Activated T-cell treated with anti-CD3 and anti-CD28 coated beads, Interleukin-2, amount 50 U/mL, for 72 hours (primary cell): ENCODE measurements around the gene ATRNL1. TPM values are rescaled to one million over a fixed set of nuclear protein-coding genes. Genes with fewer than 3 reads are reported as not detected.
"Not testable (repeated sequence)": the region's sequence is repeated elsewhere in the genome, so short reads cannot be mapped to it uniquely, and the experiment has no call there.

Source experiments
- ATAC-seq, 2 donors: fragments of 150-1000 bp; cut with Tn5 transposase; replicated peaks in 1 of 2; 2 replicates each; pipeline ENCODE4 v1.10.0; 2021; ENCODE audit warnings: moderate library complexity in 2 of 2, mild to moderate bottlenecking in 1 of 2
- DNase-seq, 2 donors: peaks; one replicate each; pipeline ENCODE4 v3.0.0; 2021 to 2022; ENCODE audit warnings: mixed read lengths in 1 of 2
- H3K27ac Mint-ChIP-seq: one replicate; pipeline ENCODE4 v1.8.0; 2022; ENCODE audit warnings: mild to moderate bottlenecking, moderate library complexity, mixed read lengths
- H3K27me3 Mint-ChIP-seq: one replicate; pipeline ENCODE4 v1.8.0; 2022; ENCODE audit warnings: low read depth, mixed read lengths
- H3K36me3 Mint-ChIP-seq, 2 donors: one replicate each; pipeline ENCODE4 v1.8.0; 2022; ENCODE audit warnings: mixed read lengths in 2 of 2, mild to moderate bottlenecking in 1 of 2; ENCODE audit not compliant: insufficient read depth in 2 of 2
- H3K4me1 Mint-ChIP-seq: one replicate; pipeline ENCODE4 v1.8.0; 2022; ENCODE audit warnings: low read depth, mixed read lengths
- H3K4me3 Mint-ChIP-seq, 2 donors: one replicate each; pipeline ENCODE4 v1.8.0; 2022; ENCODE audit warnings: mild to moderate bottlenecking in 2 of 2, mixed read lengths in 2 of 2, moderate library complexity in 2 of 2
- H3K9me3 Mint-ChIP-seq, 2 donors: one replicate each; pipeline ENCODE4 v1.8.0; 2022; ENCODE audit warnings: mixed read lengths in 2 of 2
- total RNA-seq, 2 donors: library from RNA; stranded (reverse); gene quantifications; one replicate each; pipeline ENCODE4 v1.2.3, GENCODE V29; 2022

ATRNL1 gene
- total RNA-seq, 2 donors from 2014 or later, result 0.23 to 0.94 TPM

DNA sequence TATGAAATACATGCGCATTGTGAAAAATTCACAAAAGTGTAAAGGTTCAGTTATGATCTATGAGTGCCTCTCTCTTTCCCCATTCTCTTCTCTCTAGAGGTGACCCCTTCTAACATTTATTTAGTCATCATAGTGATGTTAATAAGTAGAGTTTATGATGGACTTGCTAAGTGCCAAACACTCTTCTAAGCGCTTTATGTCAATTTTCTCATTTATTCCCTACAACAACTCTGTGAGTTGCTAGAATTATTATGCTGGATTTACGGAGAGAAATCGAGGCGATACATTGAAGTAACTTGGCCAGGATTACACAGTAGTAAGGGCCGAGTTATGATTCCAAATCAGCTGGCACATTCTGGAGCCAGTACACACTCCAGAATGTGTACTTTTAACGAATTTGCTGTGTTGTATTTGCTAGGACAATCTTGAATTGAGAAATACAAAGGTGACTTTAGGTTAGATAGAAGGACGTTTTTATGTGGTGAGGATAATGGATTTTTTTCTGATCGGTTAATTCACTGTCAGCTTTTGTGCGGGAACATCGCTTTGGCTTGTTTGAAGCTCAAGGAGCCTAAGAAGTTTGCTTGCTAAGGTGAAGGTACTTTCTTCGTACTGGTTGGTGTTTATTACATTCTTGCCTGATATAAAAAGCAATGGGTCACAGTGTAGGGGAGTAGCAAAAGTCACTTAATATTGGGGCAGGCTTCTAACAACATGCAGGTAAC lies 1.4 kb downstream of the ATRNL1 start:
- H3K9me3 Mint-ChIP-seq, result no peaks in the 10 kb centered on the region
- DNase-seq, result no peak
- peak overlapping the region; percentile 60 to 93 for H3K4me3 Mint-ChIP-seq
- peaks cover 1 to 4% of the 10 kb centered on the region in 2 donors for H3K36me3 Mint-ChIP-seq
- no peak for ATAC-seq
- H3K27ac Mint-ChIP-seq, result peak overlapping the region; percentile 74
- H3K27me3 Mint-ChIP-seq, result peaks cover 48% of the 10 kb centered on the region
- H3K4me1 Mint-ChIP-seq, result peaks cover 14% of the 10 kb centered on the region

- ATAC-seq (no peak), DNase-seq (no peak)
- H3K9me3 Mint-ChIP-seq, result no peaks in the 10 kb centered on the region
- H3K4me1 Mint-ChIP-seq, result peaks cover 14% of the 10 kb centered on the region
- H3K4me3 Mint-ChIP-seq, result no peak overlapping the region
- peaks cover 1 to 4% of the 10 kb centered on the region in 2 donors for H3K36me3 Mint-ChIP-seq
- H3K27ac Mint-ChIP-seq, result no peak overlapping the region
- peaks cover 46% of the 10 kb centered on the region for H3K27me3 Mint-ChIP-seq
Measured at GRCh38 chr10:115095758-115096157, 2.6 kb downstream of the ATRNL1 start.

GRCh38 chr10:115103700-115104099 lies 10.5 kb downstream of the ATRNL1 start:
- H3K4me1 Mint-ChIP-seq, result no peaks in the 10 kb centered on the region
- H3K36me3 Mint-ChIP-seq, result peaks cover 0 to 4% of the 10 kb centered on the region in 2 donors
- no peak overlapping the region for H3K4me3 Mint-ChIP-seq
- H3K27ac Mint-ChIP-seq, result no peak overlapping the region
- H3K9me3 Mint-ChIP-seq, result peaks cover 2 to 8% of the 10 kb centered on the region in 2 donors
- peaks cover 19% of the 10 kb centered on the region for H3K27me3 Mint-ChIP-seq
- no peak for ATAC-seq
- DNase-seq, result no peak

DNA sequence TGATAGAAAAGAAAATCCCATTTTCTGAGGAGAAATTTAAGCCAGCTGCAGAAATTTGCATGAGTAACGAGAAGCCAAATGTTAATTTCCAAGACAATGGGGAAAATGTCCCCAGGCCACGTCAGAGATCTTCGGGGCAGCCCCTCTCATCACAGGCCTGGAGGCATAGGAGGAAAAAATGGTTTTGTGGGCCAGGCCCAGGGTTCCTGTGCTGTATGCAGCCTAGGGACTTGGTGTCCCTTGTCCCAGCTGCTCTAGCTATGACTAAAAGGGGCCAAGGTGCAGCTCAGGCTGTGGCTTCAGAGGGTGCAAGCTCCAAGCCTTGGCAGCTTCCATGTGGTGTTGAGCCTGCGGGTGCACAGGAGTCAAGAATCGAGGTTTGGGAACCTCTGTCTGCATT lies 12.2 kb downstream of the ATRNL1 start:
- ATAC-seq, H3K9me3 Mint-ChIP-seq, H3K4me3 Mint-ChIP-seq, H3K4me1 Mint-ChIP-seq, H3K36me3 Mint-ChIP-seq, H3K27ac Mint-ChIP-seq, DNase-seq: not testable (repeated sequence)
- H3K27me3 Mint-ChIP-seq, result peaks cover 19% of the 10 kb centered on the region

GRCh38 chr10:115107830-115108229 lies 14.7 kb downstream of the ATRNL1 start:
- Mint-ChIP-seq H3K27ac (no peak overlapping the region), H3K4me1 (no peaks in the 10 kb centered on the region), H3K4me3 (no peak overlapping the region)

DNA sequence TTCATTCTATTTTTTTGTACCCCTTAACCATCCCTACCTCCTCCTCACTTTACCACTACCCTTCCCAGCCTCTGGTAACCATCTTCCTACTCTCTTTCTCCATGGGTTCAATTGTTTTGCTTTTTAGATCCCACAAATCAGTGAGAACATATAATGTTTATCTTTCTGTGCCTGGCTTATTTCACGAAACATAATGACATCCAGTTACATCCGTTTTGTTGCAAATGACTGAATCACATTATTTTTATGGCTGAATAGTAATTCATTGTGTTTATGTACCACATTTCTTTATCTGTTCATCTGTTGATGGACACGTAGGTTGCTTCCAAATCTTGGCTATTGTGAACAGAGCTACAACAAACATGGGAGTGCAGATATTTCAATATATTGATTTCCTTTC lies 24.1 kb downstream of the ATRNL1 start:
- Mint-ChIP-seq H3K9me3 (peaks cover 0 to 3% of the 10 kb centered on the region in 2 donors), H3K4me3 (no peak overlapping the region), H3K27me3 (peaks cover 25% of the 10 kb centered on the region), H3K27ac (no peak overlapping the region), H3K4me1 (no peaks in the 10 kb centered on the region), H3K36me3 (peaks cover 0 to 1% of the 10 kb centered on the region in 2 donors)
- ATAC-seq (no peak), DNase-seq (no peak)

More at GRCh38 chr10:115107830-115108229, 14.7 kb downstream of the ATRNL1 start:
- Mint-ChIP-seq H3K36me3 (peaks cover 0 to 6% of the 10 kb centered on the region in 2 donors), H3K27me3 (peaks cover 12% of the 10 kb centered on the region), H3K9me3 (peaks cover 2 to 10% of the 10 kb centered on the region in 2 donors)
- DNase-seq (no peak), ATAC-seq (no peak)

GRCh38 chr10:115118346-115118745 lies 25.2 kb downstream of the ATRNL1 start:
- ATAC-seq (no peak), DNase-seq (no peak)
- Mint-ChIP-seq H3K27me3 (peaks cover 20% of the 10 kb centered on the region), H3K27ac (no peak overlapping the region), H3K9me3 (no peaks in the 10 kb centered on the region), H3K36me3 (no peaks in the 10 kb centered on the region), H3K4me3 (no peak overlapping the region), H3K4me1 (no peaks in the 10 kb centered on the region)

- no peak overlapping the region for H3K27ac Mint-ChIP-seq
- DNase-seq (no peak), ATAC-seq (no peak)
- H3K27me3 Mint-ChIP-seq, result no peaks in the 10 kb centered on the region
- H3K4me1 Mint-ChIP-seq, result no peaks in the 10 kb centered on the region
- H3K36me3 Mint-ChIP-seq, result no peaks in the 10 kb centered on the region
- no peak overlapping the region for H3K4me3 Mint-ChIP-seq
- H3K9me3 Mint-ChIP-seq, result no peaks in the 10 kb centered on the region
Measured at GRCh38 chr10:115125505-115125904, 32.3 kb downstream of the ATRNL1 start.

GRCh38 chr10:115129752-115130151 lies 36.6 kb downstream of the ATRNL1 start:
- ATAC-seq (no peak), DNase-seq (no peak)
- Mint-ChIP-seq H3K4me3 (no peak overlapping the region), H3K27ac (no peak overlapping the region), H3K36me3 (no peaks in the 10 kb centered on the region), H3K4me1 (no peaks in the 10 kb centered on the region), H3K9me3 (no peaks in the 10 kb centered on the region), H3K27me3 (peaks cover 9% of the 10 kb centered on the region)

DNA sequence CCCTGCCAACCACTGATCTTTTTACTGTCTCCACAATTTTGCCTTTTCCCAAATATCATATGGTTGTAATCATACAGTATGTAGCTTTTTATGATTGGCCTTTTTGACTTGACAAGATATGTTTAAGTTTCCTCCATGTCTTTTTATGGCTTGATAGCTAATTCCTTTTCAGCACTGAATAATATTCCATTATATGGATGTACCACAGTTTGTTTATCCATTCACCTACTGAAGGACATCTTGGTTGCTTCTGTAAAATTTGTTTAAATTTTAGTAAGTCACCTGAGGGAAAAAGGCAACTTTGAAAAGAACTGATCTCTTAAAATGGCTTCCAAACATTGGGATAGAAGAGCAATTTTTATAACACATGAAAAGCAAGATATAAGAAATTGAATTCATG lies 43.5 kb downstream of the ATRNL1 start:
- Mint-ChIP-seq H3K36me3 (no peaks in the 10 kb centered on the region), H3K4me1 (no peaks in the 10 kb centered on the region), H3K27me3 (peaks cover 9% of the 10 kb centered on the region), H3K4me3 (no peak overlapping the region), H3K27ac (no peak overlapping the region), H3K9me3 (peaks cover 0 to 1% of the 10 kb centered on the region in 2 donors)
- ATAC-seq (no peak), DNase-seq (no peak)

- Mint-ChIP-seq H3K27ac (no peak overlapping the region), H3K36me3 (no peaks in the 10 kb centered on the region), H3K4me1 (no peaks in the 10 kb centered on the region), H3K4me3 (no peak overlapping the region), H3K27me3 (no peaks in the 10 kb centered on the region), H3K9me3 (peaks cover 0 to 1% of the 10 kb centered on the region in 2 donors)
- DNase-seq (no peak), ATAC-seq (no peak)
Measured at GRCh38 chr10:115141254-115141653, 48.1 kb downstream of the ATRNL1 start.

GRCh38 chr10:115157357-115157756 lies 64.2 kb downstream of the ATRNL1 start:
- Mint-ChIP-seq H3K9me3 (peaks cover 0 to 1% of the 10 kb centered on the region in 2 donors), H3K4me1 (no peaks in the 10 kb centered on the region), H3K27ac (no peak overlapping the region), H3K4me3 (no peak overlapping the region), H3K27me3 (peaks cover 13% of the 10 kb centered on the region), H3K36me3 (peaks cover 0 to 2% of the 10 kb centered on the region in 2 donors)
- DNase-seq (no peak), ATAC-seq (no peak)

- DNase-seq (no peak), ATAC-seq (no peak)
- Mint-ChIP-seq H3K4me1 (no peaks in the 10 kb centered on the region), H3K27me3 (no peaks in the 10 kb centered on the region), H3K27ac (no peak overlapping the region), H3K9me3 (no peaks in the 10 kb centered on the region), H3K4me3 (no peak overlapping the region), H3K36me3 (no peaks in the 10 kb centered on the region)
Measured at GRCh38 chr10:115163129-115163528, 70.0 kb downstream of the ATRNL1 start.

- no peaks in the 10 kb centered on the region for H3K9me3 Mint-ChIP-seq
- H3K36me3 Mint-ChIP-seq, result no peaks in the 10 kb centered on the region
- DNase-seq (no peak), ATAC-seq (no peak)
- H3K4me1 Mint-ChIP-seq, result no peaks in the 10 kb centered on the region
- H3K4me3 Mint-ChIP-seq, result no peak overlapping the region
- H3K27ac Mint-ChIP-seq, result no peak overlapping the region
- no peaks in the 10 kb centered on the region for H3K27me3 Mint-ChIP-seq
Measured at GRCh38 chr10:115164220-115164619, 71.1 kb downstream of the ATRNL1 start.
